Amniotic epithelial cell (primary cell): ENCODE data around the gene FA2H.
"Not testable (repeated sequence)": the region's sequence is repeated elsewhere in the genome, so short reads cannot be mapped to it uniquely, and the experiment has no call there.

ENCODE experiments used
- DNase-seq: peaks from one replicate; pipeline ENCODE4 v3.0.0-alpha.2; 2010; ENCODE audit warnings: low read depth

FA2H gene, protein sequence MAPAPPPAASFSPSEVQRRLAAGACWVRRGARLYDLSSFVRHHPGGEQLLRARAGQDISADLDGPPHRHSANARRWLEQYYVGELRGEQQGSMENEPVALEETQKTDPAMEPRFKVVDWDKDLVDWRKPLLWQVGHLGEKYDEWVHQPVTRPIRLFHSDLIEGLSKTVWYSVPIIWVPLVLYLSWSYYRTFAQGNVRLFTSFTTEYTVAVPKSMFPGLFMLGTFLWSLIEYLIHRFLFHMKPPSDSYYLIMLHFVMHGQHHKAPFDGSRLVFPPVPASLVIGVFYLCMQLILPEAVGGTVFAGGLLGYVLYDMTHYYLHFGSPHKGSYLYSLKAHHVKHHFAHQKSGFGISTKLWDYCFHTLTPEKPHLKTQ

DNA sequence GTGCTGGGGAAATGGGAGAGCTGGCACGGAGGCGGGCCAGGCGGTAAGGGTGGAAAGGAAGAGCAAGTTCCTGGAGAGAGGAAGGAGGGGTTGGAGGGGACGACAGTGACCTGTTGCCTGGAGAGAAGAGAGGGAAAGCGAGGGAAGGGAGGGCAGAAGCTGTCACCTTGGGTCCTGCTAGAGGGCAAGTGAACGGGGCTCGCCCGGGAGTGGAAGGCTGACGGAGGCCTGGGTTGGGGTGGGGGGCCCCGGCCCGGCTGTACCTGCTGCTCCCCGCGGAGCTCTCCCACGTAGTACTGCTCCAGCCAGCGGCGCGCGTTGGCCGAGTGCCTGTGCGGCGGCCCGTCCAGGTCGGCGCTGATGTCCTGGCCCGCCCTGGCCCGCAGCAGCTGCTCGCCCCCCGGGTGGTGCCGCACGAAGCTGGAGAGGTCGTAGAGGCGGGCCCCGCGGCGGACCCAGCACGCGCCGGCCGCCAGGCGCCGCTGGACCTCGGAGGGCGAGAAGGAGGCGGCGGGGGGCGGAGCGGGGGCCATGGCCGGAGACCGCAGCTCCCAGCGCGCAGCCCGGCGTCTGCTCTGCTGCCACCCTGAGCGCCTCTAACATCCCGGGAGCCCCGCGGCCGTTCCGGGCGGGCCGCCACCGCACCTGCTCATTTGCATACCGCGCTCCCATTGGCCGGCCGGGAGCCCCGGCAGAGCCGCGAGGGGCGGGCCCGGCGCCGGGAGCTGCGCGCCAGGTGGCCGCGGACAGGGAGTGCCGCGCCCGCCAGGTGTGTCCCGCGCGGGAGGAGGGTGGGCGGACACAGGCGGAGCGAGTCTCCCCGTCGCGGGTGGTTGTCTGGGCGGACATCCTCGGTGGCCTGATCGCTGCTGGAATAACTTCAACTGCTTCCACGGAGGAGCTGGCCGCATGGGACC is at the start of gene FA2H:
TSS of gene FA2H (minus strand) at position 598 of the 917 bp plus-strand sequence. CDS start at position 533, 65 bp downstream.
- peak; percentile 24 for DNase-seq

DNA sequence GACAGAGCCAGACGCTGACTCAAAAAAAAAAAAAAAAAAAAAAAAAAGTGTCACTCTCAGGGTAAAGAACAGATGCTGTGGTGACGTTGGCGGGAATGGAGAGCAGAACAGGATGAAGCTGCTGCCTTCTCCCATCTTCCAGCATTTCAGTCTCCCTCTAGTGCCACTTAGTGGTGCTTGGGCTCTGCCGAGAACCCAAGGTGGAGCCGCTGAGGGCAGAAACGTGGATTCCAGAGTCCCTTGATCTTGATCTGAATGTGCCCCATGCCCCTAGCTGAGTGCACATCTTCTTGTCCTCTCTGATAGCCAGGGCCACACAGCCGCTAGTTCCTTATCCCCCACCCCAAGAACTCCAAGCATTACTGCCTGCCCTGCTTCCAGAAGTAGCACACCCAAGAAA is 43.2 kb upstream of the FA2H start:
- DNase-seq = no peak

GRCh38 chr16:74813109-74813641 is 38.6 kb upstream of the FA2H start:
- peak; percentile 48 for DNase-seq

- DNase-seq = no peak
Observed at GRCh38 chr16:74811911-74812310, 37.3 kb upstream of the FA2H start.

DNA sequence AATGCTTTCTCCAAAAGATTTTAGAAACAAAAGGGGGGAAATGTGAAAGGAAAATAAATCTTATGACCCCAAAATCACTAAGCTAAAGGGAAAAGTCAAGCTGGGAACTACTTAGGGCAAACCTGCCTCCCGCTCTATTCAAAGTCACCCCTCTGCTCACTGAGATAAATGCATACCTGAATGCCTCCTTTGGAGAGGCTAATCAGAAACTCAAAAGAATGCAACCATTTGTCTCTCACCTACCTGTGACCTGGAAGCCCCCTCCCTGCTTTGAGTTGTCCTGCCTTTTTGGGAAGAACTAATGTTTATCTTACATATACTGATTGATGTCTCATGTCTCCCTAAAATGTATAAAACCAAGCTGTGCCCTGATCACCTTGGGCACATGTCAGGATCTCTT is 36.6 kb upstream of the FA2H start:
- DNase-seq = not testable (repeated sequence)

DNA sequence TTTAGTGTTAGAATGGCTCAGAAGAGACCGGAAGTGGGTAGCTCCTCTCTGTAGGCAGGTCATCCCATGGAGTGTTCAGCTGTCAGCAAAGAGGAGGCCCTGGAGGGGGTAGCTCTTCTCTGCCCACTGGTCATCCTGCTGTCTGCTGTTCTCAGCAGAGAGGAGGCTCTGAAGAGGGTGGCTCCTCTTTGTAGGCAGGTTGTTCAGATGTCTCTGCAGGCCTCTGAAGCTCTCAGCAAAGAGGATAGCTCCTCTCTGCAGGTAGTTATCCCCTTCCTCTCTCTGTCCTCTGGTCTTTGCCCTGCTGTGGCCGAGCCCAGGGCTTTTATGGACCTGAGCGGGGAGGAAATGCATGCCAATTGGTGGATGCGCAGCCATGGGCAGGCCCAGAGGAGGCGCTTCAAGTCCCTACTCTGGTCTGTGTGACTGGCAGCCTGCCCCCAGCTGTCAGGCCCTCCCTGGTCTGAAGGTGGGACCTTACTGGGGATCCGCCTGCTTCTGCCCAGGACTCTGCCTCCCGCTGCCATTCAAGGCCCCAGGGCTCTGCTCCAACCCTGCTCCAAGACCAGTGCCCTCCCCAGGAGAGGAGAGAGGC is 32.5 kb upstream of the FA2H start:
- DNase-seq = no peak

DNA sequence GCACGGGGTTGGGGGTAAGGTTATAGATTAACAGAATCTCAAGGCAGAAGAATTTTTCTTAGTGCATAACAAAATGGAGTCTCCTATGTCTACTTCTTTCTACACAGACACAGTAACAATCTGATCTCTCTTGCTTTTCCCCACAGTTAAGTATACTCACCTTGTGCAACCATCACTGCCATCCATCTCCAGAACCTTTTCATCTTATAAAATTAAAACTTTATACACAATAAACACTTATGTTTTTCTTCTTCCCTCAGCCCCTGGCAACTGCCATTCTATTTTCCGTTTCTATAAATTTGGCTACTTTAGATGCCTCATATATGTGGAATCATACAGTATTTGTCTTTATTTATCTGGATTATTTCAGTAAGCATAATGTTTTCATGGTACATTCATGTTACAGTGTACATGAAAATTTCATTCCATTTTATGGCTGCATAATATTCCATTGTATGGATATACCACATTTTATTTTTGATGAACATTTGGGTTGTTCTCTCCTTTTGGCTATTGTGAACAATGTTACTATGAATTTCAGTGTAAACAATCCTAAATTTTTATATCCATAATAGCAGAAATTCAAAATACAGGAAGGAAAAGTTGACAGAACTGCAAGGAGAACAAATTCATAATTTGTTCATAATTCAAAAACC is 25.7 kb upstream of the FA2H start:
- no peak for DNase-seq

DNA sequence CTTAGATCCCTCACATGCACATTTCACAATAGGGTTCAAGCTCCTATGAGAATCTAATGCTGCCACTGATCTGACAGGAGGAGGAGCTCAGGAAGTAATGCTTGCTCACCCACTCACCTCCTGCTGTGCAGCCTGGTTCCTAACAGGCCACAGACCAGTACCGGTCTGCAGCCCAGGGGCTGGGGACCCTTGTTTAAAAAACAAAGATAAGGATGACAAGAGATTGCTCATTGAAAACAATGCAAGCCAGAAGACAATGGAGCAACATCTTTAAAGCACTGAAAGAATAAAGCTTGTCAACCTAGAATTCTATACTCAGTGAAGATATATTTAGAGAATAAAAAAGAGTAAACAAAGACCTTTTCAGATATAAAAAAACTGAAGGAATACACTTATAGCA is 22.8 kb upstream of the FA2H start:
- no peak for DNase-seq

DNA sequence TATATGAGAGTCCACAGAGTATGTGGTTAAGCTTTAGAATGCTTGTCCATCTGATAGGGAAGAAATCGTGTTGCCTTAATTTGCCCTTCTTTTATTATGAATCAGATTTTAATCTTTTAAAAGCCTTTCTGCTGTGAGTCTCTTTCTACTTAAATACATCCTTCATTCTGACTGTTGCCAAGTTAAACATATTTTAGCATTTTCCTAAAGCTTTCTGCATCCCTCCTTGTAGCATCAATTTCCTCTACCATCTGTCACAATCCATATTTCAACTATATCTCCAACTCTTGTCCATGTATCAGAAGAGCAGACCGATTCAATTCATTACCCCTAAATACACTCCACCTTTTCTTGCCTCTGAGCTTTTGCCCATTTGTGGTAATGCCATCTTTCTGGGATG is 20.5 kb upstream of the FA2H start:
- no peak for DNase-seq

- no peak for DNase-seq
Observed at GRCh38 chr16:74794668-74795067, 20.0 kb upstream of the FA2H start.

DNA sequence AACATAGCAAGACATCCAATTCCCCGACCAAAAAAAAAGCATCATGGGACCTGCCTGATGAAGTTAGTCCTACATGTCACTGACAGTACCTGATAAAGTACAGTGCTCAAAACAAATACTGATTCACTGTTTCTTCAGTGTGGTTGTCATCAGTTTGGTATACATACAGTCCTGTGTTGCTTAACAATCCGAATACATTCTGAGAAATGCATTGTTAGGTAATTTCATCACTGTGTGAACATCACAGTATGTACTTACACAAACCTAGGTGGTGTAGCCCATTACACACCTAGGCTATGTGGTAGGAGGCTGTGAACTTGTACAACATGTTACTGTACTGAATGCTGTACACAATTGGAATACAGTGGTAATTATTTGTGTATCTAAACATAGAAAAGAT is 19.0 kb upstream of the FA2H start:
- DNase-seq = peak; percentile 24

- no peak for DNase-seq
Observed at GRCh38 chr16:74792225-74792624, 17.6 kb upstream of the FA2H start.

- DNase-seq = not testable (repeated sequence)
Observed at GRCh38 chr16:74791749-74792148, 17.1 kb upstream of the FA2H start.

DNA sequence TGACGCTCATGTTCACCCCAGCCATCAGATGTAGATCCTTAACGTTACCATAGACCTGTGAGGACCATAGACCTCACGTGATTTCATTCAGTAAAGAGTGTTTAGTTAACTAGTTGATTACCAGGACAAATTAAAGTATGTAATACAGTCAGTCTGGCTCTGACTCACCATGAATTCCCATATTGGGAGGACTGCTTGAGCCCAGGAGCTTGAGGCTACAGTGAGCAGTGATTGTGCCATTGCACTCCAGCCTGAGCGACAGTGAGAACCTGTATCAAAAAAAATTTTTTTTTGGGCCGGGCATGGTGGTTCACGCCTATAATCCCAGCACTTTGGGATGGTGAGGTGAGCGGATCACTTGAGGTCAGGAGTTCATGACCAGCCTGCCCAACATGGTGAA is 13.5 kb upstream of the FA2H start:
- no peak for DNase-seq

GRCh38 chr16:74785031-74785430 is 10.4 kb upstream of the FA2H start:
- DNase-seq = no peak

DNA sequence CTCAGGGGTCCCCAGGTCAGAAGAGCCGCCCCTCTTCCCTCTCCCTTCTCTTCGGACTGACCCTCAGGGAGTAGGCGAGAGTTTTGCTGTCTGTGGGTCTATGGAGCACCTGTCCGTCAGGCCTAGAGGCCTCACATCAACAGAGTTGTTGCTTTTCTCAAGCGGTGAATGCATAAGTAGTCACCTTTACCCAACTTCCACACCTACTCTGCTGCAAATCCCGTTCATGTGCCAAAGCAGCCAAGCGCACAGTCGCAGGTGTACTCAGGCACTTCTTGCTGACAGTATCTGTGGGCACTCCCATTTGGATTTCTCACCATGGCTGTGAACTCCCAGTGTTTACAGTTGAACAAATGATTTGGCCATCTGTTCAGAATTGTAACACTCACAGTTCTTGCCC is 4.0 kb upstream of the FA2H start:
- no peak for DNase-seq

- no peak for DNase-seq
Observed at GRCh38 chr16:74776926-74777325, 2.3 kb upstream of the FA2H start.

- no peak for DNase-seq
Observed at GRCh38 chr16:74775255-74775654, 635 bp upstream of the FA2H start.

- no peak for DNase-seq
Observed at GRCh38 chr16:74773446-74774222, 986 bp downstream of the FA2H start.

DNA sequence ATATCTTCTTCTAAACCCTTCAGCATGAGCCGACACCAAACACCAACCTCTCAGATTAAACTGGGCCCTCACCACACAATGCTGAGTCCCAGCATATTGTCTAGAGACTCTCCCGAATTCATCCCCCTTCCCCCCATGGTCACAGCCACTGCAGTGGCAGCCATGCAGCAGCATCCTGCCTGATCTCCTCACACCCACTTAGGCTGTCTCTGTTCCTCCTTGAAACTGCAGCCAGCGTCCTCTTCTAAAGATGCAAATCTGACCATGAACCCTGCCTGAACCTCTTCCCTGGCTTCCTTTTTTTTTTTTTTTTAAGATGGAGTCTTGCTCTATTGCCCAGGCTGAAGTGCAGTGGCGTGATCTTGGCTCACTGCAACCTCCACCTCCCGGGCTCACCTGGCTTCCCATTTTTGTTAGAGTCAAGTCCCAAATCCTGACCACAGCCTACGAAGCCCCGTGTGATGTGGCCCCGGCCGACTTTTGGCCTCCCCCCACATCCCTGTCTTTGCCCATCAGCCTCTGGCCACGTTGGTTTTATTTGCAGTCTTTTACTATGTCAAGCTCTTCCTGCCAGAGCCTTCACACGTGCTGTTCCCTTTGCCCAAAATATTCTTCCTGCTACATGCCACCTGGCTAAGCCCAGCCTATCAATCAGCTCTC is 2.8 kb downstream of the FA2H start:
- DNase-seq = no peak
